ENCODE data around the gene KCNJ9. TPM values are rescaled to one million over a fixed set of nuclear protein-coding genes. Genes with fewer than 3 reads are reported as not detected.

Gene KCNJ9
- total RNA-seq, 1 donor from 2014 or later: not detected

DNA sequence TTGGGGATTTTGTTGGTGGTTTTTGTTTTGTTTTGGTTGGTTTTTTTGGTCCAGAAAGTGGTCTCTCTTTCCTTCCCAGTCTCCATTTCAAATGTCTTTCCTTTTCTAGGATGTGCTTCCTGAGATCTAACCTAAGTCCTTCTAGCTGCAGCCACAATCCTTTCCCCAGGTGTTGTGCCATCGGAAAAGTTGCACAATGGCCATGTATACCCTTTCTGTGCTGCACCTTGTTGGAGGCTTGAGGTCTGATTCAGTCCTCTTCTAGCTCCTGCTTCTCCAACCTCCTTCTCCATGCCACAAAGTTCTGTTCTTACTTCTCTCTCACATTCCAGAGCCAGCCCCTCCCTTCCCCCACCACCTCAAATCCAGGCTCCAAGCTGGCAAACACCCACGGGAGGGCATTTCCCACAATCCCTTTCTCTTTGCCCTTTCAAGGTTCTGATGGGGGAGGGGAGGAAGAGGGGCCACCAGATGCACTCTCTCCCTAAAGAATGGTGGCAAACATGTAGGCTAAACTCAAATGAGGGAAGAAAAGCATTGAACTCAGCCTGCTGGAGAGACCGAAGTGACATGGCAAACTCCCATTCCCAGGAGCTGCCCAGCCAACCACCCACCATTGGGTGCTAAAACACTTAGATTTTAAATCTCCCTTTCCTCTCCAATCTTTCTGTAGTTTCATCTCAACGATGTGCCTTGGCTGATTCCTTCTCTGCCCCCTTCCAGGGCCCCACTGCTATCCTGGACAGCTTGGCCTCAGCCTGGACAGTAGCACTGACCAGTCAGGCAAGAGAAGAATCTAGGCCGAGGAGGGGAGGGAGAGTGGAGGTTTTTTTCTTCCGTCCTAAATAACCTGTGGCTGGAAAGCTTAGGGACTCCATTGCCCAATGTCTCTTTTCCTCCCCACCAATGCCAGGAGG is 14.3 kb upstream of the KCNJ9 start:
- Mint-ChIP-seq H3K9me3 (ENCODE audit: low read depth) (no peaks in the 10 kb centered on the region), H3K4me3 (ENCODE audit: unreplicated experiment) (no peak overlapping the region), H3K36me3 (ENCODE audit: low read depth) (no peaks in the 10 kb centered on the region), H3K27ac (ENCODE audit: unreplicated experiment) (no peak overlapping the region), H3K27me3 (ENCODE audit: low read depth) (peaks cover 58% of the 10 kb centered on the region), H3K4me1 (ENCODE audit: low read depth) (peaks cover 11% of the 10 kb centered on the region)
- DNase-seq (ENCODE audit: low spot score): no peak
- TF ChIP-seq, protein P1, sequence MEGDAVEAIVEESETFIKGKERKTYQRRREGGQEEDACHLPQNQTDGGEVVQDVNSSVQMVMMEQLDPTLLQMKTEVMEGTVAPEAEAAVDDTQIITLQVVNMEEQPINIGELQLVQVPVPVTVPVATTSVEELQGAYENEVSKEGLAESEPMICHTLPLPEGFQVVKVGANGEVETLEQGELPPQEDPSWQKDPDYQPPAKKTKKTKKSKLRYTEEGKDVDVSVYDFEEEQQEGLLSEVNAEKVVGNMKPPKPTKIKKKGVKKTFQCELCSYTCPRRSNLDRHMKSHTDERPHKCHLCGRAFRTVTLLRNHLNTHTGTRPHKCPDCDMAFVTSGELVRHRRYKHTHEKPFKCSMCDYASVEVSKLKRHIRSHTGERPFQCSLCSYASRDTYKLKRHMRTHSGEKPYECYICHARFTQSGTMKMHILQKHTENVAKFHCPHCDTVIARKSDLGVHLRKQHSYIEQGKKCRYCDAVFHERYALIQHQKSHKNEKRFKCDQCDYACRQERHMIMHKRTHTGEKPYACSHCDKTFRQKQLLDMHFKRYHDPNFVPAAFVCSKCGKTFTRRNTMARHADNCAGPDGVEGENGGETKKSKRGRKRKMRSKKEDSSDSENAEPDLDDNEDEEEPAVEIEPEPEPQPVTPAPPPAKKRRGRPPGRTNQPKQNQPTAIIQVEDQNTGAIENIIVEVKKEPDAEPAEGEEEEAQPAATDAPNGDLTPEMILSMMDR (IDR thresholded peaks at IDR 0.05): no peak

DNA sequence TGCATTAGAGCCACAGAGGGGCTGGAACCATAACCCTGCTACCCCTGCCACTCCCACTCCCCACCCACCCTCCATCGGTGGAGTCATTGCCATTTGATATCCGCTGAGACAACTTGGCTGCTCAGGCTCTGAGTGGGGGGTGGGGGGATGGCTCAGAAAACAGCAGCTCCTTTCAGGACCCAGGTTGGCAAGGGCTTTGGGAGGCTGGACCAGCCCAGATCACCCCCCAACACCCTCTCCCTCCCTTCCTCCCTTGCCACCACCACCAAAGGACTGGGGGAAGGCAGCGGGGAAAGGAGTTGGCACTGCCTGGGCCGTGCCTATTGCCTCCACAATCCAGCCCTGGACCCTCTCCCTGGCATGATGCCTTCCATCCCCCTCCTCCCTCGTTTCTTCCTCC is 13.1 kb upstream of the KCNJ9 start:
- no peaks in the 10 kb centered on the region for H3K9me3 Mint-ChIP-seq (ENCODE audit: low read depth)
- H3K4me3 Mint-ChIP-seq (ENCODE audit: unreplicated experiment): no peak overlapping the region
- TF ChIP-seq, protein P1 (IDR thresholded peaks at IDR 0.05): no peak
- DNase-seq (ENCODE audit: low spot score): peak; percentile 42
- H3K27ac Mint-ChIP-seq (ENCODE audit: unreplicated experiment): no peak overlapping the region
- no peaks in the 10 kb centered on the region for H3K36me3 Mint-ChIP-seq (ENCODE audit: low read depth)
- peaks cover 11% of the 10 kb centered on the region for H3K4me1 Mint-ChIP-seq (ENCODE audit: low read depth)
- peaks cover 62% of the 10 kb centered on the region for H3K27me3 Mint-ChIP-seq (ENCODE audit: low read depth)

DNA sequence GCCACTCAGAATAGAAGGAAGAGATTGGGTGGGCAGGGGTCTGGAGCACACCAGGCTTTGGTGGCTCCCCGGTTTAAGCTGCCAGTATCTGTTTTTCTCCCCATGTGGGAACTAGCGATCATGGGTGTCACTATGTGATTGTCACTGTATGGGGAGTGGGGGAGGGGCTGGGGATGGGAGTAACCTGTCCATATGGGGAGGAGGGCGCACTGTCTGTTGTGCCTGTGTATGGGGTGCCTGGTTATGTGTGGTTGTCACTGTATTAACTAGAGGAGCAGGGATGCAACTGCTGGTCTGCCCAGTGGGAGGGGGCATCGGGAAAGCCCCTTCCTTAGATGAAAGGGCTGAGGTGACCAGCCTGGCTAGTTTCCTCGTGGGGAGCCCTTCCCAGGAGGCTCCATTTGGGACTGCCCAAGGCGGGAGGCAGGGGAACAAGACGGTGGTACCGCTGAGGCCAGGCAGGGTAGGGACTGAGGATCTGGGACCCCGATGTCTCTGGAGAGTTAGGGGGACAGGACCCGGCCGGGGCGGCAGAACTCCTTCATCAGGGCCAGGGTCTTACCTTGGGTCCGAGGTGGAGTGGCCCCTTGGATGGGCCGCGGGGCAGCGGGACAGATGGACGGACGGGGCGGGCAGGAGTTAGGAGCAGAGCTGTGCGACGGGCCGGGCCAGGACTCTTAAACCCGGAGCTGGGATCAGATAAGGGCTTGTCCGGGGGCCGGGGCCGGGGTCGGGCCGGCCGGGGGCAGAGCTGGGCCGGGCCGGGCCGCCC is 11.7 kb upstream of the KCNJ9 start, which contains the start of gene KCNJ10:
Gene KCNJ10 (minus strand): TSS at position 701 of the 772 bp plus-strand sequence. CDS start 27,628 bp downstream, outside the sequence.
- Mint-ChIP-seq H3K27me3 (ENCODE audit: low read depth) (peaks cover 58% of the 10 kb centered on the region), H3K9me3 (ENCODE audit: low read depth) (no peaks in the 10 kb centered on the region), H3K4me1 (ENCODE audit: low read depth) (peaks cover 11% of the 10 kb centered on the region), H3K36me3 (ENCODE audit: low read depth) (no peaks in the 10 kb centered on the region), H3K4me3 (ENCODE audit: unreplicated experiment) (peak within 1 kb of the TSS; percentile 85), H3K27ac (ENCODE audit: unreplicated experiment) (no peak within 1 kb of the TSS)
- peak; percentile 86 for DNase-seq (ENCODE audit: low spot score)
- TF ChIP-seq, protein P1 (IDR thresholded peaks at IDR 0.05): no peak

DNA sequence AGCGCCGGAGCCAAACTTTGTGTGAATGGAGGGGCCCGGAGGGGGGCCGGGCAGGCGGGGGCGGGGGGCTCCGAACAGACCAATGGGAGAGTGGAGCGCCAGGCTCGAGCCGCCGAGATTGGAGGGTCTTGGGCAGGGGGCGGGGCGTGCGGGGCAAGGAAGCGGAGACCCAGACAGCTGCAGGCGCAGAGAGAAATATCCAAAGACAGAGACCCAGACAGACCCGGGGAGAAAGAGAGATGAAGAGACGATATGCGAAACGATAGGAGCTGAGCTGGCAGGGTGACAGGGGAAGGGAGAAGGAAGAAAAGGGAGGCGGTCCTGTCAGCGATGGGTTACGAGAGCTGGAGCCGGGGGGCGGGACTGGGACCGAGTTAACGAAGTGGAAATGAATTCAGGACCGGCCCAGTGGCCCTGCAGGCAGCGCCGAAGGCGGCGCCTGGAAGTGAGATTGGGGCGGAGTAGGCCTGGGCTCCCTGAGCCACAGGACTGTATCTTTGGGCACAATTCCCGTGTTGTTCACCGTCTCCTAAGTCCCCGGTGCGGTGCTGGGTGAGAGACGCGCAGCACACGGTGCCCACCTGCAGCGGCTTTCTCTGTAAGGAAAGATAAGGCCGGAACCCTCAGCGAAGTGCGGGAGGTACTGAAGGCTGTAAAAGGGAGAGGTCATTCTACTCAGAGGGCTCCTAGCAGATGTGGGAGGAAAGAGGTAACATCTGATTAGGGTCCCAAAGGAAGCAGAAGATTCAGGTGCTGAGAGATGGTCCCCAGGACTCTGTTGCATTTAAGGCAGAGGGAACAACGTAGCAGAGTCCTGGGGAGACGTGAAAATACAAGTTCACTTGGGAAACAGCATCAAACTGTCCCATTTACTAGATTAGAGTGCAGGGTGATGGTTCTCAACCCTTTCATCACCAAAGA is 10.8 kb upstream of the KCNJ9 start:
- H3K36me3 Mint-ChIP-seq (ENCODE audit: low read depth): no peaks in the 10 kb centered on the region
- TF ChIP-seq, protein P1 (IDR thresholded peaks at IDR 0.05): no peak
- no peak overlapping the region for H3K27ac Mint-ChIP-seq (ENCODE audit: unreplicated experiment)
- no peaks in the 10 kb centered on the region for H3K9me3 Mint-ChIP-seq (ENCODE audit: low read depth)
- DNase-seq (ENCODE audit: low spot score): peak; percentile 90
- peaks cover 56% of the 10 kb centered on the region for H3K27me3 Mint-ChIP-seq (ENCODE audit: low read depth)
- H3K4me1 Mint-ChIP-seq (ENCODE audit: low read depth): peaks cover 11% of the 10 kb centered on the region
- peak overlapping the region; percentile 85 for H3K4me3 Mint-ChIP-seq (ENCODE audit: unreplicated experiment)
